Measurements from ENCODE around the gene RAET1L.

The RAET1L gene

DNA sequence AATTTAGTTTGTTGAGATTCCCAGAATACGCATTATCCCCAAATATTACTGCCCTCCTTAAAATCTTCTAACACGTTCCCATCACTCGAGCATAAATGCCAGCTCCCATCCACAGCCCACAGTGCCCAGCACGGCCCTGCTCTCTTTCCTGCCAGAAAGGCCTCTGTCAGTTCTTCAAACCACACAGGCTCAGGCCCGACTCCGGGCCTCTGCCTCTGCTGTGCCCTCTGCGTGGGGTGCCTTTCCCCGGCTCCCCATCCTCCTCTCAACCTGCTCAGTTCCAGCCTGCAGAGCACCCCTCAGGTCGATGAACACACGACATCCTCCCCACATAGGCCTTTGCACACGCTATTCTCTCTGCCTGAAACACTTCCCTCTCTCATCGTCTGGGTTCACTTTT, 30.8 kb upstream of the RAET1L start:
- no peaks in the 10 kb centered on the region for H3K9me3 Mint-ChIP-seq
- peaks cover 4% of the 10 kb centered on the region for H3K36me3 Mint-ChIP-seq
- H3K4me3 Mint-ChIP-seq = no peak overlapping the region
- peaks cover 19% of the 10 kb centered on the region for H3K4me1 Mint-ChIP-seq
- ATAC-seq (no peak), DNase-seq (ENCODE audit: low spot score in 2 of 2) (no peak)
- H3K27ac Mint-ChIP-seq = no peak overlapping the region

DNA sequence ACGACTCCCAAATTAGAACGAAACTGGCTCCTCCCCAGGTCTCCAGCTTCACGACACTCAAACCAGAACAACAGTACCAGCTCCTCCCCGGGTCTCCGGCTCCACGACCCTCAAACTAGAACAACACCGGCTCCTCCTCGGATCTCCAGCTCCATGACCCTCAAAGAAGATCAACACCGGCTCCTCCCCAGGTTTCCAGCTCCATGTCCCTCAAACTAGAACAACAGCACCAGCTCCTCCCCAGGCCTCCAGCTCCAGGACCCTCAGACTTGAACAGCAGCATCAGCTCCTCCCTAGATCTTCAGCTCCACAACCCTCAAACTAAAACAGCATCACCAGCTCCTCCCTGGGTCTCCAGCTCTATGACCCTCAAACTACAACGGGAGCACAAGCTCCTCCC, 29.8 kb upstream of the RAET1L start:
- ATAC-seq (no peak), DNase-seq (ENCODE audit: low spot score in 2 of 2) (no peak)
- peaks cover 4% of the 10 kb centered on the region for H3K36me3 Mint-ChIP-seq
- H3K9me3 Mint-ChIP-seq = no peaks in the 10 kb centered on the region
- no peak overlapping the region for H3K27ac Mint-ChIP-seq
- H3K4me1 Mint-ChIP-seq = peaks cover 13% of the 10 kb centered on the region
- H3K4me3 Mint-ChIP-seq = no peak overlapping the region

GRCh38 chr6:150053450-150053849, 28.1 kb upstream of the RAET1L start:
- H3K4me3 Mint-ChIP-seq = no peak overlapping the region
- H3K4me1 Mint-ChIP-seq = peaks cover 6% of the 10 kb centered on the region
- peaks cover 4% of the 10 kb centered on the region for H3K36me3 Mint-ChIP-seq
- H3K27ac Mint-ChIP-seq = no peak overlapping the region
- no peaks in the 10 kb centered on the region for H3K9me3 Mint-ChIP-seq
- no peak for DNase-seq (ENCODE audit: low spot score in 2 of 2)
- ATAC-seq = no peak

DNA sequence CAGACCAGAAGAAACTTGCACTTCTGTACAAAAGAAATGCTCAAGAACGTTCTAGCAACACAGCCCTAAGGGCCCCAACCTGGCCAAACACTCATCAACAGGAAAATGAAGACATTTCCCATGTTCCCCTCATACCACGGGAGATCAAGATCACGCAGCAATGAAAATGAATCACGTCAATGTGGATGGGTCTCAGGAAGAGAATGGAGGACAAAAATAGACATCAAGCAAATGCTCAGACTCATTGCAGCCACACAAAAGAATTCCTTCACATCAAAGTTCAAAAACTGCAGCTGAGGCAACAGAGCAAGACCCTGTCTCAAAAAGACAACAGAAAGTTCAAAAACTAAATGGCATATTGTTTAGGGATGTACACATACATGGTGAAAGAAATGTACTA, 25.5 kb upstream of the RAET1L start:
- Mint-ChIP-seq H3K4me1 (peaks cover 6% of the 10 kb centered on the region), H3K36me3 (peaks cover 4% of the 10 kb centered on the region), H3K9me3 (no peaks in the 10 kb centered on the region), H3K4me3 (no peak overlapping the region), H3K27ac (no peak overlapping the region)
- no peak for DNase-seq (ENCODE audit: low spot score in 2 of 2)
- ATAC-seq = no peak

GRCh38 chr6:150048099-150048498, 22.8 kb upstream of the RAET1L start:
- H3K4me3 Mint-ChIP-seq = no peak overlapping the region
- no peaks in the 10 kb centered on the region for H3K9me3 Mint-ChIP-seq
- DNase-seq (ENCODE audit: low spot score in 2 of 2) (no peak), ATAC-seq (no peak)
- no peak overlapping the region for H3K27ac Mint-ChIP-seq
- H3K4me1 Mint-ChIP-seq = peaks cover 5% of the 10 kb centered on the region
- H3K36me3 Mint-ChIP-seq = peaks cover 4% of the 10 kb centered on the region

- ATAC-seq (no peak), DNase-seq (ENCODE audit: low spot score in 2 of 2) (no peak)
- H3K9me3 Mint-ChIP-seq = no peaks in the 10 kb centered on the region
- H3K36me3 Mint-ChIP-seq = no peaks in the 10 kb centered on the region
- H3K27ac Mint-ChIP-seq = no peak overlapping the region
- no peak overlapping the region for H3K4me3 Mint-ChIP-seq
- no peaks in the 10 kb centered on the region for H3K4me1 Mint-ChIP-seq
These were observed 21.6 kb upstream of the RAET1L start for GRCh38 chr6:150046943-150047342.

- no peaks in the 10 kb centered on the region for H3K9me3 Mint-ChIP-seq
- DNase-seq (ENCODE audit: low spot score in 2 of 2) (no peak), ATAC-seq (no peak)
- no peak overlapping the region for H3K4me3 Mint-ChIP-seq
- no peaks in the 10 kb centered on the region for H3K4me1 Mint-ChIP-seq
- no peaks in the 10 kb centered on the region for H3K36me3 Mint-ChIP-seq
- H3K27ac Mint-ChIP-seq = no peak overlapping the region
These were observed 19.4 kb upstream of the RAET1L start for GRCh38 chr6:150044621-150045145.

DNA sequence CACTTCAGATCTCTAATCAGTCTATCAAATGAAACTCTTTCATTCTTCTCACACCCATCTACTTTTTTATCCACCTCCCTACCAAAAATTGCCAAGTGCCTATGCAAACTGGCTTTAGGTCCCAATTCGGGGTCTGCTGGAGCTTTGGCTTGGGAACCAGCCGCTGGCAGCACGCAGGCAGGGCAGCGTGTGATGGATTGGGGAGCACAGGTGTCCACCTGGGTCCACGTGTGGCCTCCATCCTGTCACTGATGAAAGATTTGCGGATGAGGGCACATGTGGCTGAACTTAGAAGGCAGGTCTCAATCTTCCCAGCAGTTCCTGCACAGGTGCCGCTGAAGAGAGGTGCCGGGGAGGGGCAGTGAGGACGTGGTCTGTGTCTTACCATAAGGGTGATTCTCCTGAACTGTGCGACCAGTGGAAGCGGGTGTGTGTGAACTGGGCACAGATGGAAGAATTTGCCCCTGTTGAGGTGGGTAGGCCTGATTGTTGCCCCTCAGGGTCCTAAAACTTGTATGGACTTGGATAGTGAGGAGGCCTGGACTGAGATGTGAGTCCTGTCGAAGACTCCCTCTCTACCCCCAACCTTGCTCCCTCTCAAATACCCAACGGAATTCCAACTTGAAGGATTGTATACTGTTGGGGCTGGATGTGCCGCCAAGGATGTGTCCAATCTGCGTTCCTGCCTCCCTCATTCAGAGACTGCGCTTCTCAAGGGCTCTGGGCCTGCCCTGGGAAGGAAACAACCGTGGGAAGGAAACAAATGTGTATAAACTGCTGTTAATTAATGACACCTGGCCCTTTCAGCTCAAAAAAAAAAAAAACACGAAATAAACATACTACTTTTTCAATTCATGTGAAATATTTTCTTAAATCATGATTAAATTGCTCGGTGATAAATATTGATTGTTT, 18.4 kb upstream of the RAET1L start:
- no peaks in the 10 kb centered on the region for H3K4me1 Mint-ChIP-seq
- DNase-seq (ENCODE audit: low spot score in 2 of 2) = no peak
- H3K9me3 Mint-ChIP-seq = no peaks in the 10 kb centered on the region
- no peak for ATAC-seq
- no peaks in the 10 kb centered on the region for H3K36me3 Mint-ChIP-seq
- H3K4me3 Mint-ChIP-seq = no peak overlapping the region
- no peak overlapping the region for H3K27ac Mint-ChIP-seq

DNA sequence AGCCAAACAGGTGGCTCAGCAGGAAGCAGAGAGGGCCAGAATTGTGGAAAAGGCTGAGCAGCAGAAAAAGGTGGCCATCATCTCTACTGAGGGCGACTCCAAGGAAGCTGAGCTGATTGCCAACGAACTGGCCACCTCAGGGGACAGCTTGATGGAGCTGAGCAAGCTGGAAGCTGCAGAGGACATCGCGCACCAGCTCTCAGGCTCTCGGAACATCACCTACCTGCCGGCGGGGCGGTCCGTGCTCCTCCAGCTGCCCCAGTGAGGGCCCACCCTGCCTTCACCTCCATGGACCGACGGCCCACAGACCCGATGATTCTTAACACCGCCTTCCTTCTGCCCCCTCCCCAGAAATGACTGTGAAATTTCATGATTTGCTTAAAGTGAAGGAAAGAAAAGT, 17.8 kb upstream of the RAET1L start:
- ATAC-seq (no peak), DNase-seq (ENCODE audit: low spot score in 2 of 2) (no peak)
- no peaks in the 10 kb centered on the region for H3K36me3 Mint-ChIP-seq
- no peak overlapping the region for H3K27ac Mint-ChIP-seq
- H3K9me3 Mint-ChIP-seq = no peaks in the 10 kb centered on the region
- no peak overlapping the region for H3K4me3 Mint-ChIP-seq
- peaks cover 6% of the 10 kb centered on the region for H3K4me1 Mint-ChIP-seq

DNA sequence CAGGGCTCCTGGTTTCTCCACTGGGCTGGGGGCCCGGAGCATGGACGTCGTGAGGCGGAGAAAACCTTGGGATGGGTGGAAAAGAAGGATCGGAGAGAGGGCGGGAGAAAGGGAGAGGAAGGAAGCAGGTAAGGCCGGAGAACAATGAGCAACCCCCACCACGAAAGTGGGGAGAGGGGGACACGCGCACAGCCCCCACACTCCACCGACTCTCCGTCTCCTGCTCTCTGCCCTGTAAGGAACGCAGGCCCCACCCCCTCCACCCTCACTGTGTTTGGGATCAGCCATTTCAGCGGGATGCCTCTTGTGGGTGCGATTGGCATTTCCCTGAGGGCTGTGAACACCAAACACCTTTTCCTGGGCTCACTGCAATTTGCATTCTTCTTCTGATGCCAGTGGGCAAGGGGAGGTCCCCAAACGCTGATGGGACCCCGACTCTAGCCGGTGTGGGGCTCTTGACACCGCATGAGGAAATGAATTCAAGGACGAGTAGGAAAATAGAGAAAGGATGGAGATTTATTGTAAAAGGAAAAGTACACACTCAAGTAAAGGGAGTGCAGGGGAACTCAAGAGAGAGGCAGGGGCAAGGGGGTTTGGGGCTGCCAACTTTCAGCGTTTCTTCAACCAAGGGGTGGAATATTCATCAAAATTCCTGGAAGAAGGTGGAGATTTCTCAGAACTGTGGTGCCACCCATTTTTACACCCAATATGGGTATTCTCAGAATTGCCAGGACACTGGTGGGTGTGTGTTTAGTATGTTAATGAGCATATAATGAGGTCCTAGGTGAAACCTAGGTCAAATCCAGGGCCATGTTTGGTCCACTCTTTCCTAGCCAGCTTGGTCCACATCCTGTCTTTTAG, 13.1 kb upstream of the RAET1L start:
- no peak for ATAC-seq
- Mint-ChIP-seq H3K4me3 (no peak overlapping the region), H3K4me1 (peaks cover 20% of the 10 kb centered on the region)

DNA sequence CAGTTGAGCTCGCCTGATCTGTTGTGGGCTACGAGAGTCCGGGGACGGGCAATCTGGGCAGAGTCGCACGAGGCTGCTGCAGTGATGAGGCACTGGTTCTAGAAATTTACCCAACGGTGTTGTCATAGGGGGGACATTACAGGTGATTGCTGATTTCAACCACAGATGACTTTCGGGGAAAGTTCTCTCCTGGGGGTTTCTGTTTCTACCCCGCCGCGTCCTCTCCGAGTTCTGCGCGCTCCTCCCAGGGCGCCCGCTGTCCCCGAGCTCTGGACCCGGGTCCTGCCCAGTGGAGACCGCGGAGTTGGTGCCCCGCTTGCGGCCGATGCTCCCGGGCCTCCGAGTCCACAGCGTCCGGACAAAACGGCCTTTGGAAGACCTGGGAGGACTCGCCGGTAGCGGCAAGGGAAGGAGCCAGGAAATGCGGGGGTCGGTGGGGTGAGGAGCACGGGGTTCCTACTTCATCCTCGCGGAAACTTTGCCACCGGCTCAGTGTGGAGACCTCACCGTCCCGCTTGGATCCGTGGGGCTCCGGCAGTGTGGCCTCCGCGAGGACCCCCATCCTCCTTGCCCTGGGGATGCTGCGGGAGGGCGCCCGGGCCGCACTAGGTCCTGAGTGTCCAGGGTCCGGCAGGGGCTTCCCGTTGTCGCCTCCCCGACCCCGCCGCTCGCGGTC, 12.3 kb upstream of the RAET1L start:
- Mint-ChIP-seq H3K4me3 (peak overlapping the region; percentile 50), H3K4me1 (peaks cover 20% of the 10 kb centered on the region), H3K9me3 (no peaks in the 10 kb centered on the region), H3K36me3 (no peaks in the 10 kb centered on the region), H3K27ac (no peak overlapping the region)
- DNase-seq (ENCODE audit: low spot score in 2 of 2) (no peak), ATAC-seq (peak; percentile 32)

More for the DNA sequence above, 13.1 kb upstream of the RAET1L start:
- Mint-ChIP-seq H3K9me3 (no peaks in the 10 kb centered on the region), H3K36me3 (no peaks in the 10 kb centered on the region), H3K27ac (no peak overlapping the region)
- DNase-seq (ENCODE audit: low spot score in 2 of 2) = no peak

DNA sequence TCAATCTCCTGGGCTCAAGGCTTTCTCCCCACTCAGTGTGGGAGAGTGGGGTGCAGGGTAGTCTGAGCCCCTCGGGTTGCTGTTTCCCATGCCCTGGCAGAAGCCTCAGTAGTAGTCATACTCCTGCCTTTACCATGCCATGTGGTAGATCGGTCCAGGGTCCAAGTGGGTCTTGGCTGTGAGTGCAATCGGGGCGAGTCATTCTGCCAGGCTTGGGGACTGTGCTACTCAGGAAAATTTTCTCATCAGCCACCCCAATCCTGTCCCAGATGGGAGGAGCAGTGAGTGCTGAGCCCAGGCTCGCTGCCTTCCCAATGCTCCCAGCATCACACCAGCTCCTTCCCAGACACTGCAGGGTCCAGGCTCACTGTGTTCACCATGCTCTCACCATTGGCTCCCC, 10.7 kb upstream of the RAET1L start:
- Mint-ChIP-seq H3K27ac (no peak overlapping the region), H3K4me1 (peaks cover 20% of the 10 kb centered on the region), H3K9me3 (no peaks in the 10 kb centered on the region), H3K4me3 (no peak overlapping the region), H3K36me3 (no peaks in the 10 kb centered on the region)
- DNase-seq (ENCODE audit: low spot score in 2 of 2) (no peak), ATAC-seq (no peak)

DNA sequence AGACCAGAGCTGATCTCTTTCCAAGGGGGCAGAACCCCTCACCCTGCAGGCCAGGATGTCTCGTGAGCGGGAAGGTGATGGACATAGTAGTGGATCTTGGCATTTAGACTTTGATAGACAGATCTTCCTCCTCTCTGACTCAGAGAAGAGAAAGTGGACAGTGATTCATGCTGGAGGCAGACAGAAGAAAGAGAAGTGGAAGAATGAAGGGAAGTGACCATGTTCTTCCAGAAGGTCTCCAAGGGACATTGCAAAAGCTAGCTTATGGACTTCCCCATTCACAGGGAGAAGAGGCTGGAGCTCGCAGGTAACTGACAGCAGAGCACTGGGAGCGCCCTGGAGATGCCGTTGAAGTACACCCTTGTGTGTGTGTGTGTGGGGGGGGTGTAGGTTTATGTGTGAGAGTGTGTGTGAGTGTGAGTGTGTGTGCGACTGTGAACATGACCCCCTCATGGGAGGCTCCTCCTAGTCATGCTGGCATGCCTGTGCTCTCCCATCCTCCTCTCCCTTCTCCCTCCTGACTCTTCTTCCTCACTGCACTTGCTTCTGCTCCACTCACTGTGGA, 8.0 kb upstream of the RAET1L start:
- ATAC-seq (no peak), DNase-seq (ENCODE audit: low spot score in 2 of 2) (no peak)
- Mint-ChIP-seq H3K4me1 (peaks cover 16% of the 10 kb centered on the region), H3K27ac (no peak overlapping the region), H3K4me3 (no peak overlapping the region), H3K36me3 (no peaks in the 10 kb centered on the region), H3K9me3 (no peaks in the 10 kb centered on the region)

DNA sequence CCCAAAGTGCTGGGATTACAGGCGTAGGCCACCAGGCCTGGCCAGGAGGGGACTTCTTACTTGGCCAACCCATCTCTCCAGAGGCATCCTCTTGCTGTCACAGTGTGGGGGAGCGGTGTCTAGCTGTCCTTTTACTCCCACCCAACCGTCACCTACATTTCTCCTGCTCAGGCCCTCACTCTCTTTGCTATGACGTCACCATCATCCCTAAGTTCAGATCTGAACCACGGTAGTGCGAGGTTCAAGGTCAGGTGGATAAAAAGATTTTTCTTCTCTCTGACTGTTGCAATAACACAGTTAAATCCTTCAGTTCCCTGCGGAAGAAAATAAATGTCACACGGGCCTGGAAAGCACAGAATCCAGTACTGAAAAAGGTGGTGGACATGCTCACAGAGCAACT, 7.3 kb upstream of the RAET1L start:
- no peaks in the 10 kb centered on the region for H3K36me3 Mint-ChIP-seq
- no peak overlapping the region for H3K27ac Mint-ChIP-seq
- H3K4me1 Mint-ChIP-seq = peaks cover 9% of the 10 kb centered on the region
- ATAC-seq = no peak
- no peaks in the 10 kb centered on the region for H3K9me3 Mint-ChIP-seq
- no peak for DNase-seq (ENCODE audit: low spot score in 2 of 2)
- H3K4me3 Mint-ChIP-seq = no peak overlapping the region

DNA sequence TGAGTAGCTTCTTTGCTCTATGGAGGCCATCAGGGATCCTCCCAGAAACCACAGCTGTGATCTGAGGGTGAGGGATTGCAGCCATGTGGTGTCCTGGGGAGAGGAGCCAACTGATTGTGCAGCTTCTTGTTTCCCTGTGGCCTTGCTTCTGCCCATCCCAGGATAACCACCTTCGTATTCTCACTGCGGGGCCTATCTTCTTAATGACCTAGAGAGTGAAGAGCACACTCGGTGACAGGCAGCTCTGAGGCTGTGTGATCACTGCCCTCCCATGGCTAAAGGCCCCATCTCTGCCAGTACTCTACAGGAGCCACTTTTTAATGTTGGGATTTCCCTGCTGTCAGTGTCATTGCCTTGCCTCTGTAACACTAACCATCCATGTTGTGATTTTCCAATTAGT, 5.3 kb upstream of the RAET1L start:
- DNase-seq (ENCODE audit: low spot score in 2 of 2) = no peak
- Mint-ChIP-seq H3K27ac (no peak overlapping the region), H3K4me3 (no peak overlapping the region), H3K9me3 (no peaks in the 10 kb centered on the region), H3K4me1 (peaks cover 4% of the 10 kb centered on the region), H3K36me3 (no peaks in the 10 kb centered on the region)
- no peak for ATAC-seq

All from stimulated activated effector memory CD8-positive, alpha-beta T cell treated with anti-CD3 and anti-CD28 coated beads, Interleukin-12 subunit alpha, Interleukin-12 subunit beta, amount 100 ng/mL, for 72 hours (primary cell).